GM04503 (cell line): ENCODE data around the gene CLCN7.

Source experiments
- DNase-seq: peaks from one replicate; pipeline ENCODE4 v3.0.0-alpha.2; 2012; ENCODE audit warnings: low read depth

The CLCN7 gene

DNA sequence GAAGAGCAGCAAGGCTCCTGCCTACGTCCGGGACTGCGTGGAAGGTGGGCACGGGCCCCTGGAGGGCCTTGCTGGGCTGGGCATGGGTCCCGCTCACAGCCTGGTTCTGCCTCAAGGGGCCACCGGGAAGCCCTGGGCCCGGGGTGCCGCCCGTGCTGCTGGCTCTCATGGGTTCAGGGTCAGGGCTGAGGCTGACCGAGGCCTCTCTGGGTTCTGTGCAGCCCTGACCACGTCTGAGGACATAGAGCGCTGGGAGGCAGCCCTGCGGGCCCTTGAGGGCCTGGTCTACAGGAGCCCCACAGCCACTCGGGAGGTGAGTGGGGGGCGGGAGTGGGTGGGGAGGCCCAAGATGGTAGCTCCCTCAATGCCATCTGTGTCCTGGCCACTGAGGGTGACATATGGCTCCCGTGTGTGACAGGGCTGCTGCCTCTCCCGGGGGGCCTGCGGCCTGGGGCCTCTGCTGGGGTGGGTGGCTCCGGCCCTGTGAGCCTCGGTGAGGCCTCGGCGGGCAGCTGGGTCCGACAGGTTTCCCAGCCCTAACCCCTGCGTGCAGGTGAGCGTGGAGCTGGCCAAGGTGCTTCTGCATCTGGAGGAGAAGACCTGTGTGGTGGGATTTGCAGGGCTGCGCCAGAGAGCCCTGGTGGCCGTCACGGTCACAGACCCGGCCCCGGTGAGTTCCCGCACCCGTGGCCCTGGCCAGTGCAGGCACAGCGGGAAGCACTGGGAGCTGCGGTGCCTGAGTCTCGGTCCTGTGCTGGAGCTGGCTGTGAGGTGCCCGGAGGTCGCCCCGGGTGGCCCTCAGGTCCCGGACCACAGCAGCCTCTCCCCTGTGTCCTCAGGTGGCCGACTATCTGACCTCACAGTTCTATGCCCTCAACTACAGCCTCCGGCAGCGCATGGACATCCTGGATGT lies 27.5 kb upstream of the CLCN7 start:
- no peak for DNase-seq

DNA sequence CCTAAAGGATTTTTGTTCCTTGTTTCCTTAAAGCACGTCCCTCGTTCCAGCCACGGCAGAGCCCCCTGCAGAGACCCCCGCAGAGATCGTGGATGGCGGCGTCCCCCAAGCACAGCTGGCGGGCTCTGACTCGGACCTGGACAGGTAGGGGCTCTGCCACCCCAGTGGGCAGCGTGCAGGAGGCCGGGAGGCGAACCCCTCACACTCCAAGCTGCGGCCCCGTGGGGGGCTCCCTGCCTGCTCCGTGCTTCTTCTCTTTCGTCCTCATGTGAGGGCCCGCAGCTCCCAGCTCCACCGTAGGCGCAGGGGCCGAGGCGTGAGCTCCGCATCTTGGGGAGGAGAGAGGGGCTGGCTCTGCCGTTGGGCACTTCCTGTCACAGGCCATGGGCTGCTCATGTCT lies 26.8 kb upstream of the CLCN7 start:
- no peak for DNase-seq

DNA sequence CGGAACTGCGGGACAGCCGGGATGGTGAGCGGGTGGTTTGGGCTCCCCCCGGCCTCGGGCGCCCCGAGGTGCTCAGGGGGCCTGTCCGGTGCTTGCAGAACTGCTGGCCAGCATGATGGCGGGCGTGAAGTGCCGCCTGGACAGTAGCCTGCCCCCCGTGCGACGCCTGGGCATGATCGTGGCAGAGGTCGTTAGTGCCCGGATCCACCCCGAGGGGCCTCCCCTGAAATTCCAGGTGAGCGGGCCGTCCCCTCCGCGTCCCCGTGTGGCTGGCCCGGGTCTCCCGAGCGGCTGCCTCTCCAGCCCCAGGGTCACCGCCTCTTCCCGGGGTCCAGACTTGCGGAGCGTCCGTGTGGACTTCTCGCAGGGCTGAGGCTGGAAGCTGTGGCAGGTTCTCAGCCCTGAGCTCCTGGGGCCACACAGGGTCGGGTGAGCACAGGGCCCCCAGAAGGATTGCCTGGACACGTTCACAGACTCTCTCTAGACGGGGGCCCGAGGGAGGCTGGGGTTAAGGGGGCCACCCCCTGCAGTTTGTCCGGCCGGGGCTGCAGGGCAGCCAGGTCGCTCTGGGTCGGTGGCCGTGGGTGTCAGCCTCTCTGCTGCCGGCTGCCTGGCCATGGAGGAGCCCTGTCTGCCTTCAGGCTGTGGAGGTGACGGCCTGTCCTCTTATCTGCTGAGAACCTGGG lies 25.8 kb upstream of the CLCN7 start:
- no peak for DNase-seq

DNA sequence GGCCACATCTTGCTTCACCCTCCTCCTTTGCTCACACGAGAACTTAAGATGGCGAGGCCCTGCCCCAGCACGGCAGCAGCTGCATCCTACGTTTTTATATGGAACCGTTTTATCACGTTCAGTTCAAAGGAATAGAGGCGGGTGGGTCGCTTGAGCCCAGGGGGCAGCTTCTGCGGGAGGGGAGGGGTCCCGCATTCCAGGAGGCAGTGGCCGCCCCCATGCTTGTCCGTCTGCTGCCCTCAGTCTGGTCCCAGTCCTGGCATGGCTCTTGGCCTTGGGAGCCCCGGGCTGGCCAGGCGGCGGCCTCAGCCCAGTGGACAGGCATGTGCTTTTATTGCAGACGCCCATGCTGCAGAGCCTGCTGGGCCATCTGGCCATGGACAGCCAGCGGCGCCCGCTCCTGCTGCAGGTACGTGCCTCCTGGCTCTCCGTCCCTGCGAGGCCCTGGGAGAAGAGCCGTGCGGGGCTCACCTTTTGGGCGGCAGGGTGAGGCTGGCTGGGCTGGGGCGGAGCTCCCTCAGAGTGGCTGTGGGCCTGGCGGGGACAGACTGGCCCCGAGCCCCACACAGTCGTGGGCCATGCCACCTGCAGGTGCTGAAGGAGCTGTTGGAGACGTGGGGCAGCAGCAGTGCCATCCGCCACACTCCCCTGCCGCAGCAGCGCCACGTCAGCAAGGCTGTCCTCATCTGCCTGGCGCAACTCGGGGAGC lies 25.1 kb upstream of the CLCN7 start:
- DNase-seq, result no peak

DNA sequence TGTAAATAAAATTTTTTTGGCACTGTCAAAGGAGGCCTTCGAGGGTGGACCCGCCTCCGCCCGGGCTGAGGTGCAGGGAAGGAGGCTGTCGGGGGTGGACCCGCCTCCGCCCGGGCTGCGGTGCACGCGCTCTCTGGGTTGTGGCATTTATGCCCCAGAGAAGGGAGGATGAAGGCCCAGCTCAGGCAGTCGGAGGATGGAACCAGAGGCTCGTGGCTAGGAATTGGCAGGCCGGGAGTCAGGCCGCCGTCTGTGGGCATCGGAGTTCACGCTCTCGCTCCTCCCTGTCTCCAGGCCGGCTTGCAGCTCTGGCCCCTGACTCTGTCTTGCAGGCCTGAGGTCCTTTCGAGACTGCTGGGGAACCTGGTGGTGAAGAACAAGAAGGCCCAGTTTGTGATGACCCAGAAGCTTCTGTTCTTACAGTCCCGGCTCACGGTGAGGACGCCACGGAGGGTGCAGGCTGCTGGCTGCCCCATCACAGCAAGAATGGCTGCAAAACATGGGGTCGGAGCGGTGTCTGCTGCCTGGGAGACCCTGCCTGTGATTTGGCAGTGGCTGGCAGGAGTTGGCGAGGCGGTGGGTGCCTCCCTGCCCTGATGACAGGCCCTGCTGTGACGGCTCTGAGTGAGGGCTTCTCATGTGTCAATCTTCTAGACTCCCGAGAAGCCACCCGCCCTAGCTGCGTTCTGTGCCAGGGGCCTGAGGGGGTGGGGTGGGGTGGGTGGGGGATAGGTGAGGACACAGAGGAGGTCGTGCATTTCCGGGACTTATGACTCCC lies 24.3 kb upstream of the CLCN7 start:
- no peak for DNase-seq

DNA sequence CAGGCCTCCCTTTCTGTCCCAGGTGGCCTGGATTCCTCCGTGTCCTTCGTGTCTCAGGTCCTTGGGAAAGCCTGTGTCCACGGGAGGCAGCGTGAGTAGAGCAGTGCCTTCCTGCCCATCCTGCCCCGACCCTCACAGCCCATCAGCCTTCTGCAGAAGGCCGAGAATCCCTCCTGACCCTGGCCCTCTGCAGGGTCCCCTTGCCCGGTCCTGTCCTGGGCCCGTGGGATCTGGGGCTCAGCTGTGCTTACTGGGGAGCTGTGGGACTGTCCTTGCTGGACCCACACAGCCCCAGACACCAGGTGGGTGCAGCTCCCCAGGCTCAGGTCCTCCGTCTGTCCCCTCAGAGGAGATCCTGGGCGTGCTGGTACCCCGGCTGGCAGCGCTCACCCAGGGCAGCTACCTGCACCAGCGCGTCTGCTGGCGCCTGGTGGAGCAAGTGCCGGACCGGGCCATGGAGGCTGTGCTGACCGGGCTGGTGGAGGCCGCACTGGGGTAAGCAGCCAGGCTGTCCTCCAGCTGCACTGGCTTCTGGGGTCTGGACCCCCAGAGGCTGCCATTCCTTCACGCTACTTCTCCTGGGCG lies 22.3 kb upstream of the CLCN7 start:
- DNase-seq, result no peak

DNA sequence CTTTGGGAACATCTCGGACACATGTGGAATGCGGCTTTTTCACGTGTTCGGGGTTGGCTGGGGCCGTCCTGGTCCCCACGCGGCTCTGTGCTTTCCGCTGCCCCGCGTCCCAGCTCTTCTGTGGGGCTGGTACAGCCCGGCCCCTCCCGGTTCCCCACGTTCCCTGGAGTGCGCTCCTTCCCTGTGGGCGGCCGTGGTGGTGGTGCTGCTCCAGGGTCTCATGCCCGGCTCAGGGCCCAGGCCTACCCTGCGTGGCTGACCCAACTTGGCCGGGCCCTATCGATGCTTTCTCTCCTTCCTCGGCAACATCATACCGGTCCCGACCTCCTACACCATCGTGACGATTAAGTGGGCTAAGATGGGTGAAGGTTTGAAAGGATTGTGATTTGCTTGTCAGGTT lies 21.6 kb upstream of the CLCN7 start:
- DNase-seq, result no peak

DNA sequence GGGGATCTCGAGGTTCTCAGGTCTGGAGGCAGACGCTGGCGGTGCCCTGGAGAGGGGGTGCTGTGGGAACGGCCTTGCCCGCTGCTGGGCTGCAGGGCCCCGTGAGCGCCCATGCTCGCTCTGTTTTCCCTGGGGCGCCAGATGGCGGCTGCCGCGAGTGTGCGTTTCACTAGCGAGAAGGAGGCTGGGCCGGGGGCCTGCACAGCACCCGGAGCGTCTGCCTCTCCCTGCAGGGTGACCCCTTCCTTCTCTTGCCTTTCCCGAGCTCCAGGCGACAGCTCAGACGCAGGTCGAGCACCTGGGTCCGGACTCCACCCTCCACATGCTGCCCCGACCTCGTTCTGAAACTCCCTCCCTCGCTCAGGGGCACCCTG lies 21.0 kb upstream of the CLCN7 start:
- no peak for DNase-seq

DNA sequence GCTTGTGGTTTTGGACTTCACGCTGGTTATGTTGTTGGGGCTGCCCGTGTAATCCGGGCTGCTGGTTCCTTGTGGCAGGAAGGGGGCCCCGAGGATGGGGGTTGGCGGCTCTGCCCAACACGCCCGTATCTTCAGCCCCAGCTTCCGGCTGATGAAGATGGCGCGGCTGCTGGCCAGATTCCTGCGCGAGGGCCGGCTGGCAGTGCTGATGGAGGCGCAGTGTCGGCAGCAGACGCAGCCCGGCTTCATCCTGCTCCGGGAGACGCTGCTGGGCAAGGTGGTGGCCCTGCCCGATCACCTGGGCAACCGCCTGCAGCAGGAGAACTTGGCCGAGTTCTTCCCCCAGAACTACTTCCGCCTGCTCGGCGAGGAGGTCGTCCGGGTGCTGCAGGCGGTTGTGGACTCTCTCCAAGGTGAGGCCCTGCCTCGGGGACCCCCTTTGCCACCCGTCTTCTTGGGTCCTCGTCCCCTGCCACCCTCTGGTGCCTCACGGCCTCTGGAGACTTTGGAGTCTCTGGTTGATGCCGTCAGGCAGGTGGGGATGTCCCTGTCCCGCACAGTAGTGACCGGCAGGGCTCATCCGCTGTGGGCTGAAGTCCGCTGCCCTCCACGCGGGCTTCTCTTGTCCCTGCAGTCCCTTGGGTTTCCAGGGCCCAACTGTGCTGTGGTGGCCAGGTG lies 20.5 kb upstream of the CLCN7 start:
- no peak for DNase-seq

DNA sequence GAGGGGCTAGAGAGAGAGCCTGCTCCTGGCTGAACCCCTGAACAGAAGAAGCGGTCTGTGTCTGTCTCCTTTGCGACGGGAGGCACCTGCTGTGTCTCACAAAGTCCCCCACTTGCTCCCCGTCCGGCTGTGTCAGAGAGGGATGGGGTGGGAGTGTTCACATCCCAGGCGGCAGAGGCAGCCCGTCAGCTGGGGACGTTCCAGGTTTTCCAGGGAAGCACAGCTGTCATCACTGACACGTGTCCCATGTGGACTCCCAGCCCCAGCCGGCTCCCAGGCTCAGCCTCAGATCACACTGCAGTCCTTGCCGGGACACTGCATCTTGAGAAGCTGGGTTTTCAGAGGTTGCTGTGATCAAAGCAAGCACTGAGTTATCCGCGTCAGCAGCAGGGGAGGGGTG lies 19.9 kb upstream of the CLCN7 start:
- no peak for DNase-seq

DNA sequence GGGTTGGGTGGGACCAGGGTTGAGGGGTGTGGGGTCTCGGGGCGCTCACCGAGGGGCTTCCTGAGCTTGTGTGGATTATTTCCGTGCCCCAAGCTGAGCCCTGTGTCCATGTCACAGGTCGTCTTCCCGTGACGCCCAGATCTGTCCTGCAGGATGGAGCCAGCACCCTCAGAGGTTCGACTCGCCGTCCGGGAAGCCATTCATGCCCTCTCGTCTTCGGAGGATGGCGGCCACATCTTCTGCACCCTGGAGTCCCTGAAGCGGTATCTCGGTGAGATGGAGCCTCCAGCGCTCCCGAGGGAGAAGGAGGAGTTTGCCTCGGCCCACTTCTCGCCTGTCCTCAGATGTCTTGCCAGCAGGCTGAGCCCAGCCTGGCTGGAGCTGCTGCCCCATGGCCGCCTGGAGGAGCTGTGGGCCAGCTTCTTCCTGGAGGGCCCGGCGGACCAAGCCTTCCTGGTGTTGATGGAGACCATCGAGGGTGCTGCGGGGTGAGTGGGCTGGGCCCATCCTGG lies 19.4 kb upstream of the CLCN7 start:
- DNase-seq, result peak; percentile 42

DNA sequence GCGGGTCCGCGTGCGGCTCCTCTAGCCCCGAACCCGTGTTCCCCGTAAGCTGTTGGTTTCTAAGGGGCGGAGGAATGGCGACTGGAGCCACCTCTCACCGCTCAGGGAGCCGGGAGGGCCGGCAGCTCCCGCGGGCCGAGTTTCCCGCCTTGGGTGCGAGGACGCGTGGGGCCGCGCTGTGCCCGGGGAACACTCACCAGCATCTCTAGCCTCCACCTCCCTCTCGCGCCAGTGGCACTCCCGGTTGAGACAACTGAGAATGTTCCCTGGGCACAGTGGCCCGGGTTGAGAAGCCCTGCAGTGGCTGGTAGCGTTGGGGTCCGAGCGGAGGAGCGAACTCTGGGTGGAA lies 18.9 kb upstream of the CLCN7 start:
- no peak for DNase-seq

DNA sequence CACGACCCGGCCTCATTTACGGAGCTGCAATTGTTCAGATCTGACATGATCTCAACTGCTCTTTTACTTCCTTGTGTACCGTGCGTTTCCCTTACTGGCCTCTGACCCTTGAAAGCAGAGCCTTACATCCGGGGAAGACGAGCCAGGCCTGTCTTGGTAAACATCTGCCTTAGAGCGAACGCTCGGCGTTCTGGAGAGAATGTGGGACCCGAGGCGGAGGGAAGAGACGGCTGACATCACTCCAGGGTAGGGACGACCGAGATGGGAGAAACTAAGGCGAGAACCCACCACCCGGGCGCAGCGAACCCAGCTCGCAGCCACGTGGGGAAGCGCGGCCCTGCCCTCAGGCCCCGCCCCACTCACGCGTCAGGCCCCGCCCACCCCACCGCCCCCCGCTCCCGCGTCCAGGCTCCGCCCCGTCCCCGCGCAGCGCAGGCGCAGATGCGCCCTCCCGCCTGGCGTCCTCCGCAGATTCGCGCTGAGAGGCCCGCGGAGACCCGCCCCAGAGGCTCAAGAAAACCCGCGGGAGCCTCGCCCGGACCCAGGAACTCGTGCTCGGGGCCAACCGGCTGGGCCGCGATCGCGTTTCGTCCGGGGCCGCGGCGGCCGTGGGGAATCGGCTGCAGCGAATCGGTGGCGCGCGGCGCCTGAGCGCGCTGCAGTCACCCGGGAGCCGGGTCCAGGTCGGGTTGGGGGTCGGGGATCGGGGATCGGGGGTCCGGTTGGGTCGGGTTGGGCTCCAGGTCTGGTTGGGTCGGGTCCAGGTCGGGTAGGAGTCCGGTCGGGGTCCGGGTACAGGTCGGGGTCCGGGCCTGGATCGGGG lies 18.3 kb upstream of the CLCN7 start, which contains the start of gene TELO2:
TELO2 (plus strand) TSS at position 438 of the 823 bp plus-strand sequence. CDS start 922 bp downstream, outside the sequence.
- peak; percentile 14 for DNase-seq

DNA sequence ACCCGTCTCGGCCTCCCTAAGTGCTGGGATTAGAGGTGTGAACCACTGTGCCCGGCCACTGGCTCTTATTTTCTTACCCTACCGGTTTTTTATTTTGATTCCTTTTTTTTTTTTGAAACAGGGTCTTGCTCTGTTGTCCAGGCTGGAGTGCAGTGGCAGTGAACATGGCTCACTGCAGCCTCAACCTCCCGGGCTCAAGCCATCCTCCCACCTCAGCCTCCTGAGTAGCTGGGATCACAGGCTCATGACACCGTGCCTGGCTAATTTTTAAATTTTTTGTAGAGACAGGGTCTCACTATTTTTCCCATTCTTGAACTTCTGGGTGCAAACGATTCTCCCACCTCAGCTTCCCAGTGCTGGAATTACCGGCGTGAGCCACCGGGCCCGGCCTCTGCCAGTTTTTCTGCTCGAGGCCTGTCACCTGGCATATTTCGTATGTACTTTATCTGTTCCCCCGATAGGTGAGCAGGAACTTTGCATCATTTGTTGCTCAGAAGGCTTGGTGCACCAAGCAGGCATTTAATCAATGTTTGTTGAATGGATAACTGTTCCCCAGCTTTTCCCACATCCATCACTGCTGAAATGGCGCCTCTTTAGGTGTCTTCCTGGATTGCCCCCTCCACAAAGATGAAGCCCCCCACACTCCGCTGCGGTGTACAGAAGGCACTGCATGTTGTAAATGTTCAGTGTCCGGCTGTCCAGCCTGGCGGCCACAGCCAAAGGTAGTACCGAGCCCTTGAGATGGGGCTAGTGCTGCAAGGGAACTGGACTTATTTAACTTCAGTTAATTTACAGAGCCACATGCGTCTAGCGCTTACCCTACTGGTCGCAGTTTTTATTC lies 17.5 kb upstream of the CLCN7 start:
- DNase-seq, result no peak

DNA sequence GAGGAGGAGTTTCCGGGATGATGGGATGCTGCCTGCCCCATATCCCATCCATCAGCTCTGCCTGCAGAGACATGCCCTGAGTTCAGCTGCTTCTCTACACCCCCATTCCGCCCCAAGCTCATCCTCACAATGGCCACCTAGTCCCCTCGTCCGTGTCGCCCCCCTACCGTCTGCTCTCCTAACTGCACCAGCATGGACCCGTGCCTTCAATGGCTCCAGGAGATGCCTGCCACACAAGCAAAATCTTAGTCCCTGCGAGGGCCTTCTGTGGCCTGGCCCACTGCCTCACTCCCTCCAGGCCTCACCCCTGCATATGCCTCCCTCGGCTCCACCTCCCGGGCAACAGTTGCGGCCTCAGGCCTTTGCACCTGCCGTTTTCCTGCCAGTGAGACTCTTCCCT lies 16.5 kb upstream of the CLCN7 start:
- DNase-seq, result no peak

DNA sequence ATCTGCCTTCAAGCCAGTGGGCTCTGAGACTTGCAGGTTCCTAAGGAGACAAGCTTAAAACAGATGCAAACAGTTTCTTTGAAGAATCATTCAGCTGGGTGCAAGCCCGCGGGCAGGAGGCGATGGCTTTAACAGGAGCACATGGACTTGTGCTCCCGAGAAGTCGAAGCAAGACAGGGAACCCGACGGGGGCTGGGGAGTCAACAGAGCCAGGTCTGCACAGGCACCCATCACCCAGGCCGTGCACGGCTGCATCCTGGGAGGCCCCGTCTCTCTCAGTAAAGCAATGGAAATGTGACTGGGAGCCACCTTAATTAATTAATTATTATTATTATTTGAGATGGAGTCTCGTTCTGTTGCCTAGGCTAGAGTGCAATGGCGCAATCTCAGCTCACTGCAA lies 14.2 kb upstream of the CLCN7 start:
- DNase-seq, result no peak

DNA sequence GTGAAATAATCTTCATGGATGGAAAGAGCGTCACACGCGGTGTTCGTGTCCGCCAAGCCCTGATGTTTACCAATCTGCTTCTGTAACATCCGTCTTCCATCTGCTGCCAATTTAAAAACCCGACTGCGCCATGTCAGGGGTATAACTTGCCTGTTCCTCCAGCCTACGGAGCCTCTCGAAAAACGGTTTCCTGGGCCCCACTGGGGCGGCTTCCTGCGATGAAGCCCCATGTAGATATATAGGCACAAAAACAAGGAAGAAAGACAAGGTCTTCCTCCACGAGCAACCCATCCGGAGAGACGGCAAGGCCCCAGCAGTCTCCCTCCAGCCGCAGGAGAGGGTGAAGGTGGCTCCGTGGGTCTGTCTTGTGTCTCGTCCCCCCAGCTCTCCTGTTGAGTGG lies 13.8 kb upstream of the CLCN7 start, which contains the start of gene PTX4:
PTX4 (minus strand) TSS at position 326 of the 400 bp plus-strand sequence; CDS start at position 291, 35 bp downstream.
- DNase-seq, result no peak

DNA sequence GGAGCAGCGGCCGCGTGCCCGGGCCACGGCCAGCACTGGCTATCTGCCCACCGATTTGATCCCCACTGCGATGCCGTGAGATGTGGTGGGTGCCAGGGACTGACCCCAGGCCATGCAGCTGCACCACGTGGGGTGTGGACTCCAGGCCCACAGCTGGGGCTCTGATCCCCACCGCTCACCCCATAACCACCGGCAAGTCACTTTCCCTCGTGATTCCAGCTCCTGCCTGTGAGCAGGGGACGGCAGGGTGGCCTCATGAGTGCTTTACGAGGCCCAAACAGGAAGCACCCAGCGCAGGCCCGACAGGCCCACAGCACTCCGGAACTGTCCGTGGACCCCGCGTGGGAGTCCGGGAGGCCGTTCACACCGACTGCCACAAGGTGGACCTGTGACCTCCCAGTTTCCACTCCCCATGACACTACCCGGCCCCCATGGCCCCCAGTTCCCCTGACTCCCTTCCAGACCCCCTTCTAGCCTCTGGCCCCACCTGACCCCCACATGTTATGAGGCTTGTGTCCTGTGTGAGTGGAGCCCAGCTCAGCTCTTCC lies 13.3 kb upstream of the CLCN7 start:
- no peak for DNase-seq
